ENCODE results near the gene UAP1L1. TPM values are rescaled to one million over a fixed set of nuclear protein-coding genes. Genes with fewer than 3 reads are reported as not detected.
A peak's percentile ranks its signal among the peaks of the same experiment; 100 is the strongest.

The UAP1L1 gene
- total and polyA plus RNA-seq, 12 donors: 3.4 to 24.3 (median 8.5) TPM

DNA sequence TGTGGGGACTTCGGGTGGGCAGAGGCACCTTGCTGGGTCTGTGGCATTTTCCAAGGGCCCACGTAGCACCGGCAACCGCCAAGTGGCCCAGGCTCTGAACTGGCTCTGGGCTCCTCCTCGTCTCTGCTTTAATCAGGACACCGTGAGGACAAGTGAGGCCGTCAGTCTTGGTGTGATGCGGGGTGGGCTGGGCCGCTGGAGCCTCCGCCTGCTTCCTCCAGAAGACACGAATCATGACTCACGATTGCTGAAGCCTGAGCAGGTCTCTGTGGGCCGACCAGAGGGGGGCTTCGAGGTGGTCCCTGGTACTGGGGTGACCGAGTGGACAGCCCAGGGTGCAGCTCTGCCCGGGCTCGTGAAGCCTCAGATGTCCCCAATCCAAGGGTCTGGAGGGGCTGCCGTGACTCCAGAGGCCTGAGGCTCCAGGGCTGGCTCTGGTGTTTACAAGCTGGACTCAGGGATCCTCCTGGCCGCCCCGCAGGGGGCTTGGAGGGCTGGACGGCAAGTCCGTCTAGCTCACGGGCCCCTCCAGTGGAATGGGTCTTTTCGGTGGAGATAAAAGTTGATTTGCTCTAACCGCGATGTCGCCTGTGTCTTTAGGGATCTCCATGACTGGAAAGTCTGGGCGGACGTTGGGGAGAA, 31.4 kb downstream of the UAP1L1 start:
- ATAC-seq (no peak), DNase-seq (no peak)
- 90 to 91% methylated on average over 29 of the region's 29 CpGs for WGBS, 2 donors
- Histone ChIP-seq H3K4me1 (peaks cover 0 to 8% (median 0%) of the 10 kb centered on the region in 9 donors), H3K36me3 (peaks cover 0 to 94% (median 56%) of the 10 kb centered on the region in 9 donors), H3K27ac (no peak overlapping the region), H3K4me3 (no peak overlapping the region), H3K9me3 (no peaks in the 10 kb centered on the region), H3K27me3 (no peaks in the 10 kb centered on the region)
- intact Hi-C loops (cut with DNase I): no loop called here
- TF ChIP-seq, protein P1, sequence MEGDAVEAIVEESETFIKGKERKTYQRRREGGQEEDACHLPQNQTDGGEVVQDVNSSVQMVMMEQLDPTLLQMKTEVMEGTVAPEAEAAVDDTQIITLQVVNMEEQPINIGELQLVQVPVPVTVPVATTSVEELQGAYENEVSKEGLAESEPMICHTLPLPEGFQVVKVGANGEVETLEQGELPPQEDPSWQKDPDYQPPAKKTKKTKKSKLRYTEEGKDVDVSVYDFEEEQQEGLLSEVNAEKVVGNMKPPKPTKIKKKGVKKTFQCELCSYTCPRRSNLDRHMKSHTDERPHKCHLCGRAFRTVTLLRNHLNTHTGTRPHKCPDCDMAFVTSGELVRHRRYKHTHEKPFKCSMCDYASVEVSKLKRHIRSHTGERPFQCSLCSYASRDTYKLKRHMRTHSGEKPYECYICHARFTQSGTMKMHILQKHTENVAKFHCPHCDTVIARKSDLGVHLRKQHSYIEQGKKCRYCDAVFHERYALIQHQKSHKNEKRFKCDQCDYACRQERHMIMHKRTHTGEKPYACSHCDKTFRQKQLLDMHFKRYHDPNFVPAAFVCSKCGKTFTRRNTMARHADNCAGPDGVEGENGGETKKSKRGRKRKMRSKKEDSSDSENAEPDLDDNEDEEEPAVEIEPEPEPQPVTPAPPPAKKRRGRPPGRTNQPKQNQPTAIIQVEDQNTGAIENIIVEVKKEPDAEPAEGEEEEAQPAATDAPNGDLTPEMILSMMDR (IDR thresholded peaks at IDR 0.05): no peak

GRCh38 chr9:137109250-137110146, 32.2 kb downstream of the UAP1L1 start:
- H3K27ac ChIP-seq: no peak overlapping the region
- intact Hi-C loops (cut with DNase I): no loop called here
- TF ChIP-seq, protein P1 (IDR thresholded peaks at IDR 0.05): no peak
- no peaks in the 10 kb centered on the region for H3K27me3 ChIP-seq
- 82 to 84% methylated on average over 34 of the region's 34 CpGs for WGBS, 2 donors
- no peak overlapping the region for H3K4me3 ChIP-seq
- no peaks in the 10 kb centered on the region for H3K9me3 ChIP-seq
- peaks cover 0 to 8% (median 0%) of the 10 kb centered on the region in 9 donors for H3K4me1 ChIP-seq
- peaks cover 0 to 87% (median 53%) of the 10 kb centered on the region in 9 donors for H3K36me3 ChIP-seq
- ATAC-seq: peak in 1 of 8 donors; percentile 26
- DNase-seq: no peak

GRCh38 chr9:137110147-137110910, 33.0 kb downstream of the UAP1L1 start:
- TF ChIP-seq, protein P1 (IDR thresholded peaks at IDR 0.05): no peak
- peaks cover 4 to 15% (median 7%) of the 10 kb centered on the region in 9 donors for H3K4me1 ChIP-seq
- 91% methylated on average over 38 of the region's 38 CpGs for WGBS, 2 donors
- no peak for DNase-seq
- no peaks in the 10 kb centered on the region for H3K27me3 ChIP-seq
- intact Hi-C loops (cut with DNase I): no loop called here
- H3K36me3 ChIP-seq: peaks cover 0 to 78% (median 46%) of the 10 kb centered on the region in 9 donors
- H3K4me3 ChIP-seq: no peak overlapping the region
- ATAC-seq: peak in 1 of 8 donors; percentile 1
- H3K27ac ChIP-seq: no peak overlapping the region
- H3K9me3 ChIP-seq: no peaks in the 10 kb centered on the region

Measured in heart right ventricle (tissue), 16 donors.